Measurements from ENCODE around the gene ZNHIT2.
"Not testable (repeated sequence)": the region's sequence is repeated elsewhere in the genome, so short reads cannot be mapped to it uniquely, and the experiment has no call there.

Gene ZNHIT2

GRCh38 chr11:65150131-65150508 is 32.6 kb upstream of the ZNHIT2 start:
- not testable (repeated sequence) for H2AFZ ChIP-seq (ENCODE audit: insufficient read depth, low read length, poor library complexity); H4K12ac ChIP-seq (ENCODE audit: low read depth, low read length); H3K9ac ChIP-seq (ENCODE audit: low read length); DNase-seq; H2BK5ac ChIP-seq (ENCODE audit: low read depth, low read length, poor library complexity); H3K4me3 ChIP-seq (ENCODE audit: low read depth, low read length); H3K36me3 ChIP-seq (ENCODE audit: control insufficient read depth in 1 of 2, insufficient read depth in 2 of 2, low read length in 2 of 2); H3K27me3 ChIP-seq (ENCODE audit: insufficient read depth, low read length); H2AK5ac ChIP-seq (ENCODE audit: low read length); H3K18ac ChIP-seq (ENCODE audit: low read length); H3K4me1 ChIP-seq (ENCODE audit: control insufficient read depth in 1 of 2, insufficient read depth in 2 of 2, low read length in 2 of 2); H2BK120ac ChIP-seq (ENCODE audit: insufficient read depth, low read length, poor library complexity); H3K27ac ChIP-seq (ENCODE audit: low read depth, low read length); H4K91ac ChIP-seq (ENCODE audit: low read depth, low read length); H2BK12ac ChIP-seq (ENCODE audit: low read length); H3K14ac ChIP-seq (ENCODE audit: low read length); H4K8ac ChIP-seq (ENCODE audit: low read depth, low read length); H3K79me1 ChIP-seq (ENCODE audit: low read length); H3K23ac ChIP-seq (ENCODE audit: low read length); H3K9me3 ChIP-seq (ENCODE audit: insufficient read depth, low read depth, low read length); H3K4me2 ChIP-seq (ENCODE audit: low read length); H3K79me2 ChIP-seq (ENCODE audit: control insufficient read depth, insufficient read depth, low read length, poor library complexity); H3K4ac ChIP-seq (ENCODE audit: low read depth, low read length)
- WGBS (ENCODE audit: extremely low coverage, insufficient coverage, insufficient read length) = no CpG with 5 or more reads among the region's 10 CpGs

GRCh38 chr11:65148657-65149056 is 31.2 kb upstream of the ZNHIT2 start:
- Histone ChIP-seq H3K27me3 (ENCODE audit: insufficient read depth, low read length) (no peaks in the 10 kb centered on the region), H2AFZ (ENCODE audit: insufficient read depth, low read length, poor library complexity) (no peak overlapping the region), H2BK5ac (ENCODE audit: low read depth, low read length, poor library complexity) (no peak overlapping the region), H3K4me2 (ENCODE audit: low read length) (no peak overlapping the region), H2BK120ac (ENCODE audit: insufficient read depth, low read length, poor library complexity) (no peak overlapping the region), H2AK5ac (ENCODE audit: low read length) (no peak overlapping the region), H3K4ac (ENCODE audit: low read depth, low read length) (no peak overlapping the region), H3K18ac (ENCODE audit: low read length) (no peak overlapping the region), H3K14ac (ENCODE audit: low read length) (no peak overlapping the region), H3K79me2 (ENCODE audit: control insufficient read depth, insufficient read depth, low read length, poor library complexity) (no peaks in the 10 kb centered on the region), H4K8ac (ENCODE audit: low read depth, low read length) (no peak overlapping the region), H2BK12ac (ENCODE audit: low read length) (no peak overlapping the region), H3K23ac (ENCODE audit: low read length) (no peak overlapping the region), H3K79me1 (ENCODE audit: low read length) (no peaks in the 10 kb centered on the region), H3K36me3 (ENCODE audit: control insufficient read depth in 1 of 2, insufficient read depth in 2 of 2, low read length in 2 of 2) (no peaks in the 10 kb centered on the region), H4K12ac (ENCODE audit: low read depth, low read length) (no peak overlapping the region), H4K91ac (ENCODE audit: low read depth, low read length) (no peak overlapping the region), H3K4me3 (ENCODE audit: low read depth, low read length) (no peak overlapping the region), H3K4me1 (ENCODE audit: control insufficient read depth in 1 of 2, insufficient read depth in 2 of 2, low read length in 2 of 2) (no peaks in the 10 kb centered on the region), H3K27ac (ENCODE audit: low read depth, low read length) (no peak overlapping the region), H3K9ac (ENCODE audit: low read length) (no peak overlapping the region), H3K9me3 (ENCODE audit: insufficient read depth, low read depth, low read length) (peaks cover 2% of the 10 kb centered on the region)
- DNase-seq = no peak
- WGBS (ENCODE audit: extremely low coverage, insufficient coverage, insufficient read length) = no CpG with 5 or more reads among the region's 5 CpGs

GRCh38 chr11:65147352-65148075 is 30.0 kb upstream of the ZNHIT2 start:
- DNase-seq = no peak
- H3K9me3 ChIP-seq (ENCODE audit: insufficient read depth, low read depth, low read length) = peaks cover 2% of the 10 kb centered on the region
- H3K4me3 ChIP-seq (ENCODE audit: low read depth, low read length) = no peak overlapping the region
- no peaks in the 10 kb centered on the region for H3K27me3 ChIP-seq (ENCODE audit: insufficient read depth, low read length)
- no peak overlapping the region for H3K9ac ChIP-seq (ENCODE audit: low read length)
- no peak overlapping the region for H2AFZ ChIP-seq (ENCODE audit: insufficient read depth, low read length, poor library complexity)
- H3K18ac ChIP-seq (ENCODE audit: low read length) = no peak overlapping the region
- H3K79me2 ChIP-seq (ENCODE audit: control insufficient read depth, insufficient read depth, low read length, poor library complexity) = no peaks in the 10 kb centered on the region
- H2BK5ac ChIP-seq (ENCODE audit: low read depth, low read length, poor library complexity) = no peak overlapping the region
- no peak overlapping the region for H2BK120ac ChIP-seq (ENCODE audit: insufficient read depth, low read length, poor library complexity)
- H3K4me2 ChIP-seq (ENCODE audit: low read length) = no peak overlapping the region
- H3K79me1 ChIP-seq (ENCODE audit: low read length) = no peaks in the 10 kb centered on the region
- H2AK5ac ChIP-seq (ENCODE audit: low read length) = no peak overlapping the region
- H4K91ac ChIP-seq (ENCODE audit: low read depth, low read length) = no peak overlapping the region
- WGBS (ENCODE audit: extremely low coverage, insufficient coverage, insufficient read length) = no CpG with 5 or more reads among the region's 2 CpGs
- no peak overlapping the region for H4K12ac ChIP-seq (ENCODE audit: low read depth, low read length)
- no peak overlapping the region for H3K14ac ChIP-seq (ENCODE audit: low read length)
- H2BK12ac ChIP-seq (ENCODE audit: low read length) = no peak overlapping the region
- H3K4ac ChIP-seq (ENCODE audit: low read depth, low read length) = no peak overlapping the region
- H3K36me3 ChIP-seq (ENCODE audit: control insufficient read depth in 1 of 2, insufficient read depth in 2 of 2, low read length in 2 of 2) = no peaks in the 10 kb centered on the region
- no peaks in the 10 kb centered on the region for H3K4me1 ChIP-seq (ENCODE audit: control insufficient read depth in 1 of 2, insufficient read depth in 2 of 2, low read length in 2 of 2)
- no peak overlapping the region for H3K23ac ChIP-seq (ENCODE audit: low read length)
- no peak overlapping the region for H3K27ac ChIP-seq (ENCODE audit: low read depth, low read length)
- no peak overlapping the region for H4K8ac ChIP-seq (ENCODE audit: low read depth, low read length)

GRCh38 chr11:65141896-65142494 is 24.5 kb upstream of the ZNHIT2 start:
- WGBS (ENCODE audit: extremely low coverage, insufficient coverage, insufficient read length) = no CpG with 5 or more reads among the region's 7 CpGs
- Histone ChIP-seq H3K9ac (ENCODE audit: low read length) (no peak overlapping the region), H3K4me3 (ENCODE audit: low read depth, low read length) (no peak overlapping the region)

More at GRCh38 chr11:65141896-65142494, 24.5 kb upstream of the ZNHIT2 start:
- no peak overlapping the region for H2AK5ac ChIP-seq (ENCODE audit: low read length)
- no peak overlapping the region for H4K91ac ChIP-seq (ENCODE audit: low read depth, low read length)
- H3K27ac ChIP-seq (ENCODE audit: low read depth, low read length) = no peak overlapping the region
- no peak overlapping the region for H2AFZ ChIP-seq (ENCODE audit: insufficient read depth, low read length, poor library complexity)
- H2BK12ac ChIP-seq (ENCODE audit: low read length) = no peak overlapping the region
- no peak overlapping the region for H3K18ac ChIP-seq (ENCODE audit: low read length)
- no peak overlapping the region for H3K23ac ChIP-seq (ENCODE audit: low read length)
- H4K12ac ChIP-seq (ENCODE audit: low read depth, low read length) = no peak overlapping the region
- H3K9me3 ChIP-seq (ENCODE audit: insufficient read depth, low read depth, low read length) = peaks cover 2% of the 10 kb centered on the region
- no peak overlapping the region for H3K4me2 ChIP-seq (ENCODE audit: low read length)
- no peaks in the 10 kb centered on the region for H3K79me1 ChIP-seq (ENCODE audit: low read length)
- no peaks in the 10 kb centered on the region for H3K79me2 ChIP-seq (ENCODE audit: control insufficient read depth, insufficient read depth, low read length, poor library complexity)
- H3K36me3 ChIP-seq (ENCODE audit: control insufficient read depth in 1 of 2, insufficient read depth in 2 of 2, low read length in 2 of 2) = no peaks in the 10 kb centered on the region
- H3K4ac ChIP-seq (ENCODE audit: low read depth, low read length) = no peak overlapping the region
- H3K27me3 ChIP-seq (ENCODE audit: insufficient read depth, low read length) = no peaks in the 10 kb centered on the region
- H2BK120ac ChIP-seq (ENCODE audit: insufficient read depth, low read length, poor library complexity) = no peak overlapping the region
- H4K8ac ChIP-seq (ENCODE audit: low read depth, low read length) = no peak overlapping the region
- DNase-seq = no peak
- H3K4me1 ChIP-seq (ENCODE audit: control insufficient read depth in 1 of 2, insufficient read depth in 2 of 2, low read length in 2 of 2) = no peaks in the 10 kb centered on the region
- no peak overlapping the region for H2BK5ac ChIP-seq (ENCODE audit: low read depth, low read length, poor library complexity)
- H3K14ac ChIP-seq (ENCODE audit: low read length) = no peak overlapping the region

Data from trophoblast cell (in vitro differentiated cells and primary cell).